IMR-90 (cell line): Measurements from ENCODE around the gene DGKG. TPM values are rescaled to one million over a fixed set of nuclear protein-coding genes. Genes with fewer than 3 reads are reported as not detected.

ENCODE experiments used
- ATAC-seq: fragments of 200-7000 bp; cut with Tn5 transposase; 2 replicates; pipeline ENCODE4 v1.9.1; 2020; ENCODE audit warnings: low read depth, mild to moderate bottlenecking, moderate library complexity
- BruUV-seq: library from RNA; stranded (reverse); fragments of 400-500 nt; replicated peaks from 2 replicates; lab custom pipeline; 2021; lab: Mats Ljungman, UMichigan
- CTCF ChIA-PET: fragments of 300-600 bp; formaldehyde crosslinking; extraction: SDS; loops from one replicate; lab custom pipeline; 2021; ENCODE audit warnings: antibody characterized with exemption; lab: Yijun Ruan, JAX
- POLR2A ChIA-PET: fragments of 300-600 bp; sonication (Branson Sonifier 250); formaldehyde crosslinking; loops from one replicate; lab custom pipeline; 2022; ENCODE audit warnings: antibody characterized with exemption; ENCODE audit not compliant: unreplicated experiment; lab: Charles Lee
- DNase-seq: peaks from one replicate; pipeline ENCODE4 v3.0.0; 2013
- H2AFZ ChIP-seq: replicated peaks from 2 replicates; pipeline ENCODE3; 2013; ENCODE audit warnings: low read length, mild to moderate bottlenecking; ENCODE audit not compliant: poor library complexity
- H2AK5ac ChIP-seq: 2 replicates; pipeline ENCODE4 v1.6.1; 2013; ENCODE audit warnings: low read depth, low read length, inconsistent platforms
- H2AK9ac ChIP-seq: replicated peaks from 2 replicates; pipeline ENCODE3; 2013; ENCODE audit warnings: mild to moderate bottlenecking, low read depth, low read length, moderate library complexity; ENCODE audit not compliant: poor library complexity
- H2BK120ac ChIP-seq: 2 replicates; pipeline ENCODE4 v1.6.1; 2013; ENCODE audit warnings: low read depth, low read length, inconsistent platforms
- H2BK15ac ChIP-seq: 3 replicates; pipeline ENCODE4 v1.6.1; 2013; ENCODE audit warnings: low read depth, low read length, inconsistent platforms
- H2BK20ac ChIP-seq: 2 replicates; pipeline ENCODE4 v1.6.1; 2013; ENCODE audit warnings: low read depth, mild to moderate bottlenecking, inconsistent platforms, low read length, moderate library complexity
- H2BK5ac ChIP-seq: 2 replicates; pipeline ENCODE4 v1.6.1; 2013; ENCODE audit warnings: mild to moderate bottlenecking, low read depth, low read length, inconsistent platforms; ENCODE audit not compliant: poor library complexity, severe bottlenecking
- H3K14ac ChIP-seq: replicated peaks from 2 replicates; pipeline ENCODE4 v1.6.1; 2013; ENCODE audit warnings: low read depth, low read length, inconsistent platforms
- H3K18ac ChIP-seq: 2 replicates; pipeline ENCODE4 v1.6.1; 2013; ENCODE audit warnings: low read depth, low read length, control low read depth
- H3K23ac ChIP-seq: 2 replicates; pipeline ENCODE4 v1.6.1; 2013; ENCODE audit warnings: low read depth, low read length, inconsistent platforms
- H3K27ac ChIP-seq: 2 replicates; pipeline ENCODE4 v1.5.1; 2013; ENCODE audit warnings: mild to moderate bottlenecking, control low read depth, low read length; ENCODE audit not compliant: insufficient read depth
- H3K27me3 ChIP-seq: 2 replicates; pipeline ENCODE4 v1.6.1; 2013; ENCODE audit warnings: low read length; ENCODE audit not compliant: control insufficient read depth, insufficient read depth
- H3K36me3 ChIP-seq: 2 replicates; pipeline ENCODE4 v1.6.1; 2013; ENCODE audit warnings: low read length, mixed read lengths; ENCODE audit not compliant: control insufficient read depth, insufficient read depth
- H3K4ac ChIP-seq: 2 replicates; pipeline ENCODE4 v1.6.1; 2013; ENCODE audit warnings: low read depth, low read length, inconsistent platforms
- H3K4me1 ChIP-seq: 2 replicates; pipeline ENCODE4 v1.6.1; 2013; ENCODE audit warnings: low read length, mixed read lengths; ENCODE audit not compliant: control insufficient read depth, insufficient read depth
- H3K4me2 ChIP-seq: 2 replicates; pipeline ENCODE4 v1.6.1; 2013; ENCODE audit warnings: low read depth, mild to moderate bottlenecking, control low read depth, low read length, moderate library complexity
- H3K4me3 ChIP-seq: 2 replicates; pipeline ENCODE4 v1.5.1; 2013; ENCODE audit warnings: low read depth, mild to moderate bottlenecking, control low read depth, low read length, moderate library complexity; ENCODE audit not compliant: insufficient read depth
- H3K56ac ChIP-seq: 2 replicates; pipeline ENCODE4 v1.6.1; 2013; ENCODE audit warnings: low read length, inconsistent platforms; ENCODE audit not compliant: insufficient read depth; ENCODE audit errors: extremely low read depth
- H3K79me1 ChIP-seq, 2 experiments: 2 replicates each; pipeline ENCODE4 v1.6.1; 2013; ENCODE audit warnings: low read length in 2 of 2, inconsistent platforms in 1 of 2, low read depth in 1 of 2
- H3K9ac ChIP-seq: 2 replicates; pipeline ENCODE4 v1.6.1; 2013; ENCODE audit warnings: low read depth, low read length, control low read depth
- H3K9me1 ChIP-seq: 2 replicates; pipeline ENCODE4 v1.6.1; 2013; ENCODE audit warnings: low read length, inconsistent platforms; ENCODE audit not compliant: insufficient read depth
- H3K9me3 ChIP-seq: 2 replicates; pipeline ENCODE4 v1.6.1; 2013; ENCODE audit warnings: low read length; ENCODE audit not compliant: control insufficient read depth, insufficient read depth
- H4K20me1 ChIP-seq: 2 replicates; pipeline ENCODE4 v1.6.1; 2013; ENCODE audit warnings: low read length, inconsistent platforms; ENCODE audit not compliant: insufficient read depth
- H4K5ac ChIP-seq: 2 replicates; pipeline ENCODE4 v1.6.1; 2013; ENCODE audit warnings: mild to moderate bottlenecking, low read depth, low read length, control low read depth
- H4K8ac ChIP-seq, 2 experiments: 2 replicates each; pipeline ENCODE4 v1.6.1; 2013; ENCODE audit warnings: low read depth in 2 of 2, low read length in 2 of 2, control low read depth in 1 of 2, inconsistent platforms in 1 of 2
- H4K91ac ChIP-seq: 2 replicates; pipeline ENCODE4 v1.6.1; 2013; ENCODE audit warnings: low read depth, low read length, inconsistent platforms; ENCODE audit not compliant: insufficient read depth
- RAD21 ChIP-seq: IDR thresholded peaks from 2 replicates; pipeline ENCODE4 v1.6.1; 2012; ENCODE audit warnings: low read length, improper control_type of control experiment
- WGBS, 2 experiments: methylation state at CpG; one replicate each; pipeline versions ENCODE4 v1.1.5 to v1.1.7; 2013; ENCODE audit warnings: missing lambda C conversion rate in 2 of 2; ENCODE audit not compliant: insufficient read length in 1 of 2; ENCODE audit errors: extremely low coverage in 2 of 2; 5-methylcytosine and 5-hydroxymethylcytosine counted together
- dilution Hi-C: fragments of 300-500 bp; cut with HindIII; formaldehyde crosslinking; loops from one replicate; pipeline ENCODE4 v1.14.3; 2018; ENCODE audit warnings: low sequenced_read_pairs; ENCODE audit not compliant: unreplicated experiment
- in situ Hi-C: fragments of 300-500 bp; cut with MboI; formaldehyde crosslinking; loops from 3 replicates; pipeline ENCODE4 v1.14.3; 2019; ENCODE audit warnings: low sequenced_read_pairs, inconsistent platforms, mixed read lengths
- intact Hi-C: fragments of 100-400 bp; cut with micrococcal nuclease; formaldehyde crosslinking; loops from 2 replicates; pipeline ENCODE4 v1.10.0; 2022
- polyA plus RNA-seq, 3 experiments: library from polyadenylated mRNA; depleted of rRNA; stranded (reverse); fragments of >200 nt; gene quantifications; 2 replicates each; pipeline ENCODE4 v1.2.3, GENCODE V29; 2012; ENCODE audit warnings: low replicate concordance in 1 of 3
- total RNA-seq: library from RNA; depleted of rRNA; stranded (reverse); fragments of >200 nt; gene quantifications from 2 replicates; pipeline ENCODE4 v1.2.3, GENCODE V29; 2012

The DGKG gene
- total and polyA plus RNA-seq, 2 of the 4 experiments (the other 2 are of a cell fraction) = 1.2 to 4.1 TPM

DNA sequence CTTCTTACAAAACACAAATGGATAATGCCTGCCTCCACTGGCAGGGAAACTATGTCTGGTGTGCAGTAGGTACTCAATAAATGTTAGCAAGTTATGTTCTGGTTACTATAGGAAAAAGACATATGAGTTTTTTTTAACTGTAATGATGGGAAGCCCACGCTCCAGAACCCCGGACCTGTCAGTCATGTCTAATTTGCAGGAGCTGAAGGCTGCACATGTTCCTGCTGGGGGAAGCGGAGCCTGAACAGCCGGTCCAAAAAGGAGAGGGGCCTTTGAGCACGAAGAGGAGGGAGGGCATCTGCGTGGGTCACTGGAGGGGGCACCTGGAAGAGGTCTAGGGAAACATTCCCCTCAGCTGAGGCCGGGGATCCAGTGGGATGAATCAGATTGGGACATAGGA lies 113.2 kb downstream of the DGKG start:
- no peaks in the 10 kb centered on the region for H3K4me1 ChIP-seq
- no peak overlapping the region for H3K14ac ChIP-seq
- ATAC-seq (no peak), DNase-seq (no peak)
- no peak overlapping the region for H2AK9ac ChIP-seq
- no peak overlapping the region for H3K56ac ChIP-seq
- no peaks in the 10 kb centered on the region for H4K20me1 ChIP-seq
- H3K9me3 ChIP-seq = no peaks in the 10 kb centered on the region
- BruUV-seq = no TSS peak
- H3K4me2 ChIP-seq = no peak overlapping the region
- no peak overlapping the region for H3K9ac ChIP-seq
- ChIA-PET POLR2A (no interaction called here), CTCF (interaction anchor here (0.8 kb wide), 1 partner anchor 11 kb away, joined by 3 read pairs; no protein-coding TSS in a partner anchor)
- no peak overlapping the region for H4K91ac ChIP-seq
- H3K27ac ChIP-seq = no peak overlapping the region
- intact Hi-C loops (no loop called here), in situ Hi-C loops (no loop called here), dilution Hi-C loops (no loop called here)
- H4K8ac ChIP-seq = no peak overlapping the region
- no peak overlapping the region for H3K4me3 ChIP-seq
- 70% methylated on average over 2 of the region's 7 CpGs; no CpG with 5 or more reads in 1 of the 2 experiments for WGBS, 2 experiments
- H2AFZ ChIP-seq = no peak overlapping the region
- no peak overlapping the region for H3K23ac ChIP-seq
- no peaks in the 10 kb centered on the region for H3K36me3 ChIP-seq
- H2BK120ac ChIP-seq = no peak overlapping the region
- H3K18ac ChIP-seq = no peak overlapping the region
- TF ChIP-seq RAD21 = no peak
- no peaks in the 10 kb centered on the region for H3K9me1 ChIP-seq
- H4K5ac ChIP-seq = no peak overlapping the region
- no peak overlapping the region for H2BK5ac ChIP-seq
- no peak overlapping the region for H2BK20ac ChIP-seq
- H3K27me3 ChIP-seq = peaks cover 31% of the 10 kb centered on the region
- no peak overlapping the region for H3K4ac ChIP-seq
- H3K79me1 ChIP-seq = no peaks in the 10 kb centered on the region
- no peak overlapping the region for H2BK15ac ChIP-seq
- H2AK5ac ChIP-seq = no peak overlapping the region
